Ramos (cell line): ENCODE measurements around the gene HBG2.
"Not testable (repeated sequence)": the region's sequence is repeated elsewhere in the genome, so short reads cannot be mapped to it uniquely, and the experiment has no call there.

Experiments
- in situ Hi-C: fragments of 300-500 bp; cut with MboI; formaldehyde crosslinking; loops from one replicate; pipeline ENCODE4 v1.14.3; 2022; ENCODE audit warnings: low sequenced_read_pairs; ENCODE audit not compliant: unreplicated experiment

HBG2 gene

DNA sequence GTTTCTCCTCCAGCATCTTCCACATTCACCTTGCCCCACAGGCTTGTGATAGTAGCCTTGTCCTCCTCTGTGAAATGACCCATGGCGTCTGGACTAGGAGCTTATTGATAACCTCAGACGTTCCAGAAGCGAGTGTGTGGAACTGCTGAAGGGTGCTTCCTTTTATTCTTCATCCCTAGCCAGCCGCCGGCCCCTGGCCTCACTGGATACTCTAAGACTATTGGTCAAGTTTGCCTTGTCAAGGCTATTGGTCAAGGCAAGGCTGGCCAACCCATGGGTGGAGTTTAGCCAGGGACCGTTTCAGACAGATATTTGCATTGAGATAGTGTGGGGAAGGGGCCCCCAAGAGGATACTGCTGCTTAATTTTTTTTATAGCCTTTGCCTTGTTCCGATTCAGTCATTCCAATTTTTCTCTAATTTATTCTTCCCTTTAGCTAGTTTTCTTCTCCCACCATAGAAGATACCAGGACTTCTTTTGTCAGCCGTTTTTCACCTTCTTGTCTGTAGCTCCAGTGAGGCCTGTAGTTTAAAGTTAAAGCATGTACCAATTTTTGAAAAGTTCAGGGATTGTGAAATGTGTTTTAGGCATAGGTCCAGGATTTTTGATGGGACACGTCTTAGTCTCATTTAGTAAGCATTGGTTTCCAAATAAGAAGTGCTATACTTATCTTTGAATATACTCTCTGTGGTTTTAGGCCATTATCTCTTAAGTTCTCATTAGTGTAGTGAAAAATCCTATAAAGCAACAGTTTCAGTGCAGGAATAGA, at the start of gene HBG2:
HBG2 (minus strand) TSS at position 136 of the 768 bp plus-strand sequence; CDS start at position 83, 53 bp downstream.
- in situ Hi-C loops: not testable (repeated sequence)

DNA sequence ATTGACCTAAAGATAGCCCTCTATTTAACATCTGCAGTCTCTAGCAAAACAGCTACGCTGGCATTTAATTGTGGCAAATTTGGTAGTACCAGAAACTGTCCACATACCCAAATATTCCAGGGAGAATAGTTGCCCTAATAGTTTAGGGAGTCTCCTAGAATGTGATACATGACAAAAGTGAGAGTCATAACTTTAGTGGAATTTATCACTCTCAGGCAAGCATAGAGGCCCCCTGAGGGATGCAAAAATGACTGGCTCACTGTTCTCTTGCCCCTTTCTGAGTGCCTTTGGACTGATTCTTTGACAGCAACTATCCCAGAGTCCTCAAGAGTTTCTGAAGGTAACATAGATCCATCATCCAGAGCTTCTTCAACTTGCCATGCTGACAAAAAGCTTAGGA, 49.5 kb upstream of the HBG2 start:
- in situ Hi-C loops: no loop called here

DNA sequence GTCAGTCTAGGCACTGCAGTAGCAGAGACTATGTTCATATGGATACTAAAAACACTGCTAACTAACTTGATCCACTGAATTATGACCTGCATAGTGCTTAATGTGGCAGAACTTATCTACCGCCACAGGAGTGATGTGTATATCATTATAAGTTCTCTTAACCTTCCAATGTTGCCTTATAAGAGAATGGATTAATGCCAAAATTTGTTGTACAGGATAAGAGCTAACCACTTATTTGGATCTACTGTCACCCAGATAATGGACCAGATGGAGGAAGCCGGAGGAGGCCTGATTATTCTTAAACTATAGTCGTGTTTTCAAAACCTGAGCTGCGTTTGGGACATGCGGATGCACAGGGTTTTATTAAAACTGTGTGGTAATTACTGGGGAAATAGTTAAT, 49.0 kb upstream of the HBG2 start:
- in situ Hi-C loops: no loop called here

DNA sequence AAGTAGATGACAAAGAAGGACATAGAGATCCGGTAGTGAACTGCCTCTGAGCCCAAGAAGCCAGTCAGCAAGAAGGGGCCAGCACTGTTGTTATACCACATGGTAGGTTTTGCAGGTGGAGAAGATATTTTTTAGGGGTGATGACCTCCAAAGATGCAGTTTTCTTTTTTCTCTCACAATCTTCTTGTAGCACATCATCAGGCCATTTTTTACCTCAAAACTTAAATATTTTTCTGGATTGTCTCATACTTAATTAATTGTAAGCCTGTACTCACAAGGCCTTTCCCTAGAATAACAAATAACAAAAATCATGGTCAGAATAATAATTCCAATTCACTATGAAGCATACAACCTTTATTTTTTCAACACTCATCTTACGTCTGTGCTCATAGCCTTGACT, 47.3 kb upstream of the HBG2 start, which contains the start of gene OR51B4:
OR51B4 (minus strand) TSS at position 101 of the 400 bp plus-strand sequence; CDS start at position 101, 0 bp downstream.
- in situ Hi-C loops: no loop called here

DNA sequence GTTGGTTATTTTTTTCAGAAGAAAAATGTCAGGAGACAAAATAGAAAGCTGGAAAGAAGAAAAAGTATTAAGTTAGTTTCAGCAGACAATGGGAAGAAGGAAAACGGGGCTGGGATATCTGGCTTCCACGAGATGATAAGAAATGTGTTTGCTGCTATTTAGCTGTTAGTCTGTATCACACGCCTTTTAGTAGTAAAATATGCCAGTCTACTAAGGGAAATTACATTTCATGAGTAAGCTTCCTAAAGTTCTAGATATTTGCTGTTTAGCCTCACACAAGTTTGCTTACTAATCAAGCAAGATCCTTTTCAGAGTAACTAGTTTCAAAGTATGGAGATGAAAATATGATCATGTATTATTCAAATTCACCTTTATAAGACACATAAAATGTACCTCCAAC, 45.7 kb upstream of the HBG2 start:
- in situ Hi-C loops: no loop called here

DNA sequence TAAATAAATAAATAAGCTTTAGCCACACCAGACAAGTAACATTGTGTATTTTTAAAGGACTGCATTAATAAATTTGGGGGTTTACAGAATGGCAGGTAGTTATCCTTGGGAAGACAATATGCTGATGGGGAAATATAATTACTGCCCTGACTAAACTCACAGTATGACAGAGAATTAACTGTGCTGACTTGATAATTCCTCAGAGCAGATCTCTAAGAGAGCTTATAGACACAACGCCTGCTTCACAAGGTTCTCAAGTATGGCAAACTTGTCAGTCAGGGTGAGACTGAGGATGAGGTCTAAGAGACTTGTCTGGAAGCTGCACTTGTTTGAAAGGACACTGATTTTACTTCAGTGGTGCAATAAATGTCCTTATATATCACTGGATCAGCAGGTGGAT, 43.9 kb upstream of the HBG2 start:
- in situ Hi-C loops: no loop called here

DNA sequence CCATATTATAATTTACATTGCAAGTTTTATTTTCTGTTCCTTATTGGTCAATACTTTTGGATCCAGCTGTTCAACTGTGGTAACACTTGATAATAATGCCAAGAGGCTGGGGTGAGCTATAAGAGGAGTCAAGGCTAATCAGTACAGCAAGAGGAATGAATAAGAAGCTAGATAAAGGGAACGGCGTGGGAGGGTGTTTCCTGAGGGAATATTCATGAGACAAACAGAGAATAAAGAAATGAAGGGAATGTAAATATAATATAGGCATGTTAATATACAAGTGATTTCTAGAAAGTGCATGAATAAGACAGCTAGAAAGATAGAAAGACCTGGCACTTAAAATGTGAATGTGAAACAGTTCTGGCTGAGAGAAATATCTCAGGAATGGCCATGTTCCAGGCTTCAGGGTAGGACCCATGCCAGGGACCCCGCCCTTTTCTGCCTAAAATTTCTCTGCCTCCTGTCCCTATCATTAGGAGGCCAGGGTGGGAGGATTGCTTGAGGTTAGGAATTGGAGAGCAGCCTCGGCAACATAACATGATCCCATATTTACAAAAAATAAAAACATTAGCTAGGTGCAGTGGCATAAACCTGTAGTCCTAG, 43.2 kb upstream of the HBG2 start:
- in situ Hi-C loops: no loop called here

DNA sequence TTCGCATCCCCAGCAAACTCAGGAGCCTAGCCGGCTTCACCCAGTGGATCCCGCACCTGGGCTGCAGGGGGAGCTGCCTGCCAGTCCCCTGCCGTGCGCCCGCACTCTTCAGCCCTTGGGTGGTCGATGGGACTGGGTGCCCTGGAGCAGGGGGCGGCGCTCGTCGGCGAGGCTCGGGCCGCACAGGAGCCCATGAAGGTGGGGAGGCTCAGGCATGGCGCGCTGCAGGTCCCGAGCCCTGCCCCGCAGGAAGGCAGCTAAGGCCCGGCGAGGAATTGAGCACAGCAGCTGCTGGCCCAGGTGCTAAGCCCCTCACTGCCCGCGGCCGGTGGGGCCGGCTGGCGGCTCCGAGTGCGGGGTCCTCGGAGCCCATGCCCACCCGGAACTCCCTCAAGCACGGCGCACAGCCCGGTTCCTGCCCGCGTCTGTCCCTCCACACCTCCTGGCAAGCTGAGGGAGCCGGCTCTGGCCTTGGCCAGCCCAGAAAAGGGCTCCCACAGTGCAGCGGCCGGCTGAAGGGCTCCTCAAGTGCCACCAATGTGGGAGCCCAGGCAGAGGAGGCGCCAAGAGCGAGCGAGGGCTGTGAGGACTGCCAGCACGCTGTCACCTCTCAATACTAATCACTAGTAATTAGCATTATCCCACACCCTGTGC, 39.9 kb upstream of the HBG2 start:
- in situ Hi-C loops: not testable (repeated sequence)

DNA sequence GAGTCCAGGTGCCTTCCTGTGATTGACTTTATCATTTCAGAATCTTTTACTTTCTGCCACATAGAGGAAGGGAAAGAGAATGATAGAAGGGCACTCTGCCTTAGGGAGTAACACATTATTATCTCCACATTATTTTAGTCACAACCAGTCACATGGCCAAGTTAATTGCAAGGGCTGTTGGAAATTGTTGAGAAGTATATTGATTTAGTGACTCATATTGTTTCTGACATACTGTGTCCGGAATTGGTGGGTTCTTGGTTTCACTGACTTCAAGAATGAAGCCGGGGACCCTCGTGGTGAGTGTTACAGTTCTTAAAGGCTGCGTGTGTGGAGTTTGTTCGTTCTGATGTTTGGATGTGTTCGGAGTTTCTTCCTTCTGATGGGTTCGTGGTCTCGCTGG, 38.4 kb upstream of the HBG2 start:
- in situ Hi-C loops: no loop called here

DNA sequence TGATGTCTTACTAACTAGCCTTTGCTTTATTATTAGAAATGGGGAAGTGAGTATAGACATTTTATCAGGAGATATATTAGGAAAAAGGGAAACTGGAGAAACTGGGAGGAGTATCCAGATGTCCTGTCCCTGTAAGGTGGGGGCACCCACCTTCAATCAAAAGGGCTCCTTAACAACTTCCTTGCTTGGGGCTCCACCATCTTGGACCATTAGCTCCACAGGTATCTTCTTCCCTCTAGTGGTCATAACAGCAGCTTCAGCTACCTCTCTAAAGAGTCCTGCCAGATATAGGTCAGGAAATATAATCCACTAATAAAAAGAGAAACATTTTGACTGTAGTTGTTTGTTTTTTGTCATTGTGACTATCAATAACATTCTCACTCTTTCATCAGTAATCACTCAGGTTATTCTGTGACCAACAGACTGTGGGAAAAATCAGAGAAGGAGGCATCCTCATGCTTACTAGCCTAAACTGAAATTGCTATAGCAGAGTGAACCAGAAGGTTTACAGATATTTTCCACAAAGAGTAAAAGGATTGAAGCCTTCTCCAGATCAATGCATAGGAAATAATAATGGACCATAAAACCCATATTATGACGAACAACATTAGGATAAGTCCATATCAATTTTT, 36.7 kb upstream of the HBG2 start:
- in situ Hi-C loops: no loop called here

DNA sequence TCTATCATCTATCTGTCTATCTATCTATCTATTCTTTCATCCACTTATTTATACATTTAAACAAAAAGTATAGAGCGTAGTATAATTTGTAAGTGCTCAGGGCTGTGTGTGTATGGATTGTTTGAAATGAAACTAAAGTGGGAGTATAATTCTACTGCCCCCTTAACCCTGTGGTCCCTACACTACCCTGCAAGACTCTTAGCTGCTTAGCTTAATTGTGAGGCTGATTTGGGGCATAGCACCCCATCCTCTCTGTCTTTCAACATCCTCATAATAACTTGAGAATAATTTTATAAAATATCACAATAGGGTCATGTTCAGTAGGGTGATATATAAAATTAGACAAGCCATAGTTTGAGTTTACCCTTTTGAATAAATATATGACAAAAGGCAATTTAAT, 35.5 kb upstream of the HBG2 start:
- in situ Hi-C loops: no loop called here

DNA sequence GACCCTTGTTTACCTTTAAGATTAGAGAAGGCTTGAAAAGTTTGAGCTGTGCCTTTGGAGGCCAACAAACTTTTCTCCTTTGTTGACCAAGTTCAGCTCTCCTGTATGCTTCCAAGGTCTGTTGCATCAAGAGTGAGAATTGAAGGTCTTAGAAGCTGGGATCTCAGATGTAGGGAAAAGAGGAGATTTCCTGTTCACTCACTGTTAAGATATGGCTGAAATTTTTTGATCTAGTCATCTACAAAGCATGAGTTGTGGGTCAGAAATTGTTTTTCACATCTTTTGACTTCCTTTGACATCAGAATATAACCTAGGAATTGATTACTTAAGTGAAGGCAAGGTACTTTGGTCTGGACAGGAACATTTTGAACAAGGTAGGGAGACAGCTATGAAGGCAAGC, 35.1 kb upstream of the HBG2 start:
- in situ Hi-C loops: no loop called here

DNA sequence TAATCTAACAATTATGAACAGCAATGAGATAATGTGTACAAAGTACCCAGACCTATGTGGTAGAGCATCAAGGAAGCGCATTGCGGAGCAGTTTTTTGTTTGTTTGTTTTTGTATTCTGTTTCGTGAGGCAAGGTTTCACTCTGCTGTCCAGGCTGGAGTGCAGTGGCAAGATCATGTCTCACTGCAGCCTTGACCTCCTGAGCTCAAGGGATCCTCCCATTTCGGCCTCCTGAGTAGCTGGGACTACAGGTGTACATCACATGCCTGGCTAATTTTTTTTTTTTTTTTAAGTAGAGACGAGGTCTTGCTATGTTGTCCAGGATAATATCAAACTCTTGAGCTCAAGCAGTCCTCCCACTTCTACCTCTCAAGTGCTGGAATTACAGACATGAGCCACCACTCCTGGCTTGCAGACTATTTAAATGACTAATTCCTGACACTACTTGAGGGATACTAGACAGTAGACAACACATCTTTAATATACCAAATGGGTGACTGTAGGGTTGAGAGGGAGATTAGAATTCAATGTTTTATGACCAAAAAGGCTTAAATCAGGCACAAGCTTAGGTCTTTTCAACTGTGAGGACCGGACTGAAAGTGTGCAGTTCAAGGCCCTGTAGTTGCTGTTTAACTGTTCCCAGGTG, 34.4 kb upstream of the HBG2 start:
- in situ Hi-C loops: no loop called here

DNA sequence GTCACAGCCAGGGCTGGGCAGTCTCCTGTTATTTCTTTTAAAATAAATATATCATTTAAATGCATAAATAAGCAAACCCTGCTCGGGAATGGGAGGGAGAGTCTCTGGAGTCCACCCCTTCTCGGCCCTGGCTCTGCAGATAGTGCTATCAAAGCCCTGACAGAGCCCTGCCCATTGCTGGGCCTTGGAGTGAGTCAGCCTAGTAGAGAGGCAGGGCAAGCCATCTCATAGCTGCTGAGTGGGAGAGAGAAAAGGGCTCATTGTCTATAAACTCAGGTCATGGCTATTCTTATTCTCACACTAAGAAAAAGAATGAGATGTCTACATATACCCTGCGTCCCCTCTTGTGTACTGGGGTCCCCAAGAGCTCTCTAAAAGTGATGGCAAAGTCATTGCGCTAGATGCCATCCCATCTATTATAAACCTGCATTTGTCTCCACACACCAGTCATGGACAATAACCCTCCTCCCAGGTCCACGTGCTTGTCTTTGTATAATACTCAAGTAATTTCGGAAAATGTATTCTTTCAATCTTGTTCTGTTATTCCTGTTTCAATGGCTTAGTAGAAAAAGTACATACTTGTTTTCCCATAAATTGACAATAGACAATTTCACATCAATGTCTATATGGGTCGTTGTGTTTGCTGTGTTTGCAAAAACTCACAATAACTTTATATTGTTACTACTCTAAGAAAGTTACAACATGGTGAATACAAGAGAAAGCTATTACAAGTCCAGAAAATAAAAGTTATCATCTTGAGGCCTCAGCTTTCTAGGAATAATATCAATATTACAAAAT, 33.7 kb upstream of the HBG2 start:
- in situ Hi-C loops: no loop called here

DNA sequence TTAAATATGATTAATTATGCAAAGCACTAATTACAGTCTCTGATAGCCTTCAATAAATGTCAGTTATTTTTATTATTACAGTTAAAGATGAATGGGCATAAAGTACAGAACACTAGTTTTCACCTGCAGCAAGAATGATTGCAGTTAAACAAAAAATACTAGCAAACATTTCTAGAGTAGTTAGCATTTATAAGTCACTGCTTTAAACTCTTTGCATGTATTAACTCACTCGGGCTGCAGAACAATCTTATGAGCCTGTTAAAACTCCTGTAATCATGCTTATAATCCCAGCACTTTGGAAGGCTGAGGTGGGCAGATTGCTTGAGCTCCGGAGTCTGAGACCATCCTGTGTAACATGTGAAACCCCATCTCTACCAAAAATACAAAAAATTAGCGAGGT, 32.3 kb upstream of the HBG2 start:
- in situ Hi-C loops: no loop called here

DNA sequence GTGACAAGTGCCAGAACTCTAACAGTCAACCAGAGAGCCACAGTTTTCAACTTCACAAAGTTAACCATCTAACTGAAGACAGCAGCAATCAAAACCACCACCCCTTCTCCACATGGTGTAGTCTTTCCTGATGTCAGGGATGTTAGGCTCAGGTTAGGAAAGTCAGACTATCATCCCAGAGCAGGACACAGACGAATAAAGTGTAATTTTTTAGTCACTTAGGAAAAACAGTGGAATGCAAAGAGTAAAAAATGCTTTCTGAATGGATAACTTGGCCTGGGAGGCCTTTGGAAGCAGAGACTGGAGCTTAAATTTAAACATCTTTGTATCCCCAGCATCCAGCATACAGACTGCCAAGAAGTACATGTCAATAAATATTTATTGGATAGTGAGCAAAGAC, 31.8 kb upstream of the HBG2 start:
- in situ Hi-C loops: no loop called here

DNA sequence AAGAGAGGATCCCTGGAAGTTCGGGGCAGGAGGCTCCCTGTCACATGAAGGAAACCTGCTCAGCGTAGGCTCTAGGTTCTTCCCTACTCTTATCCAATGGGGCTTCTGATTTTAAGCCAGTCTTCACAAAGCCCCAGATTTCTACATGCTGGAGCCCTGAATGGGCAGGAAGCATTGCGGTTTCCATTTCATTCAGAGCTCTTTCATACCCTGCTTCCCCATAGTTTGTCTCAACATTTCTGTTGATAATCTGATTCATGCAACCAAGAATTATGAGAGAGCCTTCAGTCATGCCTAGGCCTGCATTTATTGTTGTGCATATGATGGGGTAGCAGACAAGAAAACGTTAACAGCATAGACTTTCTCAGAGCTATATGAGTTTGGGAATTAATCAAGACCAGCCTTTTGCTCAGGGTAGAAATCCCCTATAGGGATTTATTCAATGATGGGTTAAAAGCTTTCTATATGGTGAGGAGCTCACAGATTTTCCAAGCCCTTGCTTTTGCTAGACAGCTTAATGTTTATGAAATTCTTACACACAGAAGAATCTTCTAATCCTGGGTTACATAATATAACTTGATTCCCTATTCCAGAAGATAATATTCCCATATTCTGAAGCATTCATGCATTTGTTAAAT, 31.2 kb upstream of the HBG2 start:
- in situ Hi-C loops: no loop called here

DNA sequence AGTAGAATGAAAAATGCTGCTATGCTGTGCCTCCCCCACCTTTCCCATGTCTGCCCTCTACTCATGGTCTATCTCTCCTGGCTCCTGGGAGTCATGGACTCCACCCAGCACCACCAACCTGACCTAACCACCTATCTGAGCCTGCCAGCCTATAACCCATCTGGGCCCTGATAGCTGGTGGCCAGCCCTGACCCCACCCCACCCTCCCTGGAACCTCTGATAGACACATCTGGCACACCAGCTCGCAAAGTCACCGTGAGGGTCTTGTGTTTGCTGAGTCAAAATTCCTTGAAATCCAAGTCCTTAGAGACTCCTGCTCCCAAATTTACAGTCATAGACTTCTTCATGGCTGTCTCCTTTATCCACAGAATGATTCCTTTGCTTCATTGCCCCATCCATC, 30.1 kb upstream of the HBG2 start:
- in situ Hi-C loops: no loop called here

DNA sequence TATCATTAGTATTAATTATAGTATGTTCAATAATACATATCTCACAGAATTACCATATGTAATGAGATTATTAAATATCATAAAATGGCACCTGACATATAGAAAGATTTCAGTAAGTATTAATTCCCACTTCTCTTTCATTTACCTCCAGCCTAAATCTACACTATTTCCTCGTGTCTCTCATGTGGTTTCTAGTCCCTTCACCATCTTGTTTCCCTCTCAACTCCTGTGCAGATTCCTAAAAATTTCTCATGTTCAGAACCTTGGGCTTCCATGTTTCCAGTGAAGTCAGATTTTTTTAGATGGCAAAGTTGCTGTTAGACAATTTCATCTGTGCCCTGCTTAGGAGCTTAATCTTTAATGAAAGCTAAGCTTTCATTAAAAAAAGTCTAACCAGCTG, 29.3 kb upstream of the HBG2 start:
- in situ Hi-C loops: no loop called here
